K562 (cell line): Measurements from ENCODE around the gene ISG20L2. TPM values are rescaled to one million over a fixed set of nuclear protein-coding genes. Genes with fewer than 3 reads are reported as not detected.

Experiments used
- ARID3A ChIP-seq: IDR thresholded peaks from 2 replicates; pipeline ENCODE4 v1.6.1; 2012; ENCODE audit warnings: low read depth, low read length, improper control_type of control experiment, borderline replicate concordance
- ATF4 ChIP-seq: fragments of 450-650 bp; formaldehyde crosslinking; IDR thresholded peaks from 2 replicates; pipeline ENCODE4 v1.4.0; 2022; ENCODE audit warnings: mild to moderate bottlenecking, moderate library complexity
- CBX2 ChIP-seq: fragments of 200-600 bp; sonication (generic); IDR thresholded peaks from one replicate; pipeline ENCODE4 v1.6.1; 2012; ENCODE audit warnings: mild to moderate bottlenecking, low read length, inconsistent platforms; ENCODE audit not compliant: insufficient read depth, poor library complexity, severe bottlenecking
- CHD2 ChIP-seq: IDR thresholded peaks from 2 replicates; pipeline ENCODE4 v1.6.1; 2011; ENCODE audit warnings: low read depth, low read length
- FOXP4 ChIP-seq: sonication (generic); formaldehyde crosslinking; IDR thresholded peaks from 2 replicates; pipeline ENCODE4 v1.8.0; 2022; ENCODE audit warnings: mild to moderate bottlenecking, missing genetic modification reagents, borderline replicate concordance
- GATA2 ChIP-seq: sonication (generic); formaldehyde crosslinking; IDR thresholded peaks from 2 replicates; pipeline ENCODE4 v1.4.0; 2020; ENCODE audit warnings: mild to moderate bottlenecking, missing genetic modification reagents
- HEY1 ChIP-seq: fragments of 250-450 bp; sonication (Bioruptor Pico); IDR thresholded peaks from 2 replicates; pipeline ENCODE4 v1.5.0; 2020; ENCODE audit warnings: mild to moderate bottlenecking, moderate library complexity, borderline replicate concordance
- MECOM ChIP-seq: fragments of 250-450 bp; sonication (Bioruptor Pico); IDR thresholded peaks from 2 replicates; pipeline ENCODE4 v1.8.0; 2022; ENCODE audit warnings: inconsistent platforms
- MLX ChIP-seq, 2 experiments: fragments of 450-650 bp in 1 of 2; sonication (generic) in 1 of 2; formaldehyde crosslinking; conservative IDR thresholded peaks; 2 replicates each; pipeline versions ENCODE4 v1.4.0 to v1.8.1; 2020 to 2022; ENCODE audit warnings: mild to moderate bottlenecking in 1 of 2, missing genetic modification reagents in 1 of 2
- MNT ChIP-seq, 2 experiments: fragments of 450-650 bp; conservative IDR thresholded peaks; 2 replicates each; pipeline ENCODE4 v1.6.1; 2017; ENCODE audit warnings: mild to moderate bottlenecking in 2 of 2, moderate library complexity in 2 of 2
- RBM39 ChIP-seq: fragments of 200-400 bp; formaldehyde crosslinking; optimal IDR thresholded peaks from 2 replicates; pipeline ENCODE3; 2018; ENCODE audit warnings: low read depth, low read length
- RFX5 ChIP-seq: IDR thresholded peaks from 2 replicates; pipeline ENCODE4 v1.6.1; 2011; ENCODE audit warnings: low read depth, mild to moderate bottlenecking, improper control_type of control experiment, low read length
- SAFB ChIP-seq: fragments of 200-400 bp; formaldehyde crosslinking; IDR thresholded peaks from 2 replicates; pipeline ENCODE4 v1.6.1; 2017; ENCODE audit warnings: low read depth, low read length, borderline replicate concordance
- YY1 ChIP-seq, 3 experiments: IDR thresholded peaks; 2 replicates each; pipeline ENCODE4 v1.6.1; 2011; ENCODE audit warnings: low read length in 2 of 3, mild to moderate bottlenecking in 2 of 3, moderate library complexity in 2 of 3, borderline replicate concordance in 1 of 3, control low read depth in 1 of 3, low read depth in 1 of 3; ENCODE audit not compliant: insufficient read depth in 3 of 3, insufficient replicate concordance in 2 of 3, control insufficient read depth in 1 of 3, insufficient read length in 1 of 3; ENCODE audit errors: extremely low read depth in 1 of 3
- ZBTB1 ChIP-seq: sonication (generic); formaldehyde crosslinking; IDR thresholded peaks from 2 replicates; pipeline ENCODE4 v1.8.1; 2023; ENCODE audit warnings: missing genetic modification reagents, low read depth, mild to moderate bottlenecking, borderline replicate concordance
- ZBTB12 ChIP-seq: fragments of 250-450 bp; sonication (Bioruptor Pico); IDR thresholded peaks from 2 replicates; pipeline ENCODE4 v1.4.0; 2020
- ZNF707 ChIP-seq: fragments of 250-450 bp; sonication (Bioruptor Pico); conservative IDR thresholded peaks from 2 replicates; pipeline ENCODE4 v1.8.0; 2022; ENCODE audit warnings: inconsistent platforms, mild to moderate bottlenecking, moderate library complexity
- polyA plus RNA-seq, 8 experiments: library from polyadenylated mRNA; depleted of rRNA in 4 of 8; stranded (reverse) in 5 of 8; unstranded in 3 of 8; fragments of >200 nt; fragmentation: Nextera tagmentation in 2 of 8; fragmentation: Illumina TruSeq in 1 of 8; extraction: Ambion mirVana in 2 of 8; extraction: Trizol in 1 of 8; gene quantifications; 2 replicates each; pipeline versions ENCODE4 v1.2.1 to v1.2.3, GENCODE V29; 2011 to 2014; ENCODE audit warnings: inconsistent platforms in 1 of 8, missing spikeins in 1 of 8
- total RNA-seq, 7 experiments: library from RNA; depleted of rRNA in 6 of 7; stranded (reverse); fragments of >200 nt in 6 of 7; fragmentation: Illumina TruSeq in 2 of 7; extraction: Trizol in 2 of 7; gene quantifications; 2 replicates each; pipeline versions ENCODE4 v1.2.1 to v1.2.3, GENCODE V29; 2011 to 2021; ENCODE audit warnings: low replicate concordance in 1 of 7

Gene ISG20L2
- total and polyA plus RNA-seq, 9 of the 15 experiments (the other 6 are each of a cell fraction or from before 2014, with no cell fraction given), result 21.3 to 130 (median 50.3) TPM

- no peak for TF ChIP-seq FOXP4 (CRISPR knock-in tag)
- TF ChIP-seq MLX (CRISPR knock-in tag; conservative IDR thresholded peaks at IDR 0.05), result no peak
- peak; percentile 54 for TF ChIP-seq ZBTB12
- no peak for TF ChIP-seq SAFB
- TF ChIP-seq ZNF707 (CRISPR knock-in tag), result peak; percentile 45; the same call in 1 of the 2 replicates
- no peak for TF ChIP-seq MNT (conservative IDR thresholded peaks at IDR 0.05)
- no peak for TF ChIP-seq RFX5
- TF ChIP-seq RBM39, result no peak
- TF ChIP-seq ZBTB1 (CRISPR knock-in tag), result no peak
- no peak for TF ChIP-seq CHD2
- TF ChIP-seq CBX2, result no peak
- TF ChIP-seq YY1 (IDR thresholded peaks at IDR 0.05; ENCODE audit: borderline replicate concordance in 1 of 3, control insufficient read depth in 1 of 3, extremely low read depth in 1 of 3, insufficient read depth in 3 of 3, insufficient read length in 1 of 3, insufficient replicate concordance in 2 of 3, low read depth in 1 of 3, low read length in 2 of 3), result peak in 1 of 3 experiments; percentile 73
- no peak for TF ChIP-seq ARID3A
- TF ChIP-seq GATA2 (CRISPR knock-in tag), result no peak; the same call in 1 of the 2 replicates
- TF ChIP-seq ATF4 (CRISPR knock-in tag), result peak; percentile 88
- no peak for TF ChIP-seq HEY1 (CRISPR knock-in tag)
- peak; percentile 71 for TF ChIP-seq MECOM (CRISPR knock-in tag)
Observed at GRCh38 chr1:156755527-156755950, 27.0 kb upstream of the ISG20L2 start (continued).
